Omental fat pad (tissue), 4 donors: Measurements from ENCODE around the gene CAPN13. TPM values are rescaled to one million over a fixed set of nuclear protein-coding genes. Genes with fewer than 3 reads are reported as not detected.

Experiments
- ATAC-seq: fragments of 150-250 bp; one replicate; pipeline ENCODE4 v1.9.1; 2016; ENCODE audit warnings: mild to moderate bottlenecking, moderate library complexity; ENCODE audit not compliant: low FRiP score
- DNase-seq: peaks from one replicate; pipeline ENCODE4 v3.0.0-alpha.2; 2019; ENCODE audit warnings: low spot score
- CTCF ChIP-seq, 3 donors: fragments of 450-650 bp; IDR thresholded peaks; one replicate each; pipeline ENCODE4 v1.5.1; 2016 to 2017; ENCODE audit warnings: antibody characterized with exemption in 3 of 3, mild to moderate bottlenecking in 3 of 3, moderate library complexity in 2 of 3
- total RNA-seq, 4 donors: library from RNA; depleted of rRNA; stranded (reverse); fragments of >200 nt; gene quantifications; one replicate each; pipeline ENCODE4 v1.1.0, GENCODE V29; 2016

CAPN13 gene
- total RNA-seq, 4 donors from 2014 or later, result not detected

GRCh38 chr2:30769891-30770462 is 37.3 kb downstream of the CAPN13 start:
- DNase-seq, result no peak
- no peak for TF ChIP-seq CTCF (IDR thresholded peaks at IDR 0.05)
- no peak for ATAC-seq

DNA sequence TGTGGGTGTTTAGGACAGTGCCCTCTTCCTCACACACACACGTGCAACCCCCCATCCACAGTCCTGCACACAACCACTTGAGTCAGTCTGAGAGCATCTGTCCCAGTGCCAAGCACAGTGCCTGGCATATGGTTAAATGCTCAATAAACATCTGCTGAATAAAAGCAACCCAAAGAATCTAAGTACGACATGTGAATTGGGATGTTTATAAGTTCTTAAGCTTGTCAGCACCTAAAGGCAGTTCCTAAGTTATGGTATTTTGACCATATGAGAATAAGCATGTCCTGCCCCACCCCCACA is 37.8 kb downstream of the CAPN13 start:
- no peak for TF ChIP-seq CTCF (IDR thresholded peaks at IDR 0.05)
- DNase-seq, result no peak
- ATAC-seq, result no peak

- ATAC-seq, result no peak
- no peak for DNase-seq
- no peak for TF ChIP-seq CTCF (IDR thresholded peaks at IDR 0.05)
Observed at GRCh38 chr2:30768708-30769480, 38.4 kb downstream of the CAPN13 start.

GRCh38 chr2:30768036-30768686 is 39.1 kb downstream of the CAPN13 start:
- no peak for TF ChIP-seq CTCF (IDR thresholded peaks at IDR 0.05)
- no peak for ATAC-seq
- no peak for DNase-seq

DNA sequence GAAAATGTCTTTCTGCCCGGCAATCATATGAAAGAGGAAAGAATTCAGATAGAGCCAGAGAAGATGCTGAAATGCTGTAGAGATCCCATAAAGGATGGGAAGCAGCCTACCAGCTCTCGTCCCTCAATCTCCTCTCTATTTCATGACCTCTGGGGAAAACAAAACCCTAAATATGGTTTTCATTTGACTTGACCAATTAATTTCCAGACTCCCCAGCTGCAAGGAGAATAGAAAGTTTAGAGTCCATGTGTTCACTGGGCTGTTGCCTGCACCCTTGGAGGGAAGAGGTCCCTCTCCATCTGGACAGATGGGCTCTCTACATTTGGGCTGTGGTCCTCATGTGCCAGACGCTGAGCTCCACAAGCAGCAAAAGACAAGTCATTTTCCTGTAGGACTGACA is 40.6 kb downstream of the CAPN13 start:
- DNase-seq (no peak), ATAC-seq (no peak)
- TF ChIP-seq CTCF (IDR thresholded peaks at IDR 0.05), result no peak

GRCh38 chr2:30765876-30766470 is 41.3 kb downstream of the CAPN13 start:
- ATAC-seq (no peak), DNase-seq (no peak)
- TF ChIP-seq CTCF (IDR thresholded peaks at IDR 0.05), result no peak
